Omental fat pad (tissue), 4 donors: ENCODE data around the gene SH2D1A. TPM values are rescaled to one million over a fixed set of nuclear protein-coding genes. Genes with fewer than 3 reads are reported as not detected.

Experiments
- ATAC-seq: fragments of 150-250 bp; one replicate; pipeline ENCODE4 v1.9.1; 2016; ENCODE audit warnings: mild to moderate bottlenecking, moderate library complexity; ENCODE audit not compliant: low FRiP score
- DNase-seq: peaks from one replicate; pipeline ENCODE4 v3.0.0-alpha.2; 2019; ENCODE audit warnings: low spot score
- total RNA-seq, 4 donors: library from RNA; depleted of rRNA; stranded (reverse); fragments of >200 nt; gene quantifications; one replicate each; pipeline ENCODE4 v1.1.0, GENCODE V29; 2016
- TF ChIP-seq, protein P1 (sequence below), 3 donors: fragments of 450-650 bp; IDR thresholded peaks; one replicate each; pipeline ENCODE4 v1.5.1; 2016 to 2017; ENCODE audit warnings: antibody characterized with exemption in 3 of 3, mild to moderate bottlenecking in 3 of 3, moderate library complexity in 2 of 3

The SH2D1A gene
- total RNA-seq, 4 donors from 2014 or later: 0.93 to 4.9 (median 2.8) TPM

DNA sequence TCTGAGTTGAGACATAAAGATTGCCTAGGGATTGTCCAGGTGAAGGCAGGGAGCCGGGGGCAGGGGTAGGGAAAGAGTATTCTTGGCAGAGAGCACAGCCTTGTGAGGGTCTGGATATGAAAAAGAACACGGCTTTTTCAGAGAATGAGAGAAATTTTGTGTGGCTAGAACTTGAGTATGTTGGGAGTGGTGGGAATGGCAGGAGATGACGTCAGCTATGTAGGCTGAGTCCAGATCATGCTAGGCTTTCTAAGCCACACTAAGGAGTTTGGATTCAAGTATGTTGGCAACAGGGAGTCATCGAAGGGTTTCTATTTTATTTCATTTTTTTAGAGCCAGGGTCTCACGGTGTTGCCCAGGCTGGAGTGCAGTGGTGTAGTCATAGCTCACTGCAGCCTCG is 40.0 kb downstream of the SH2D1A start:
- TF ChIP-seq, protein P1, sequence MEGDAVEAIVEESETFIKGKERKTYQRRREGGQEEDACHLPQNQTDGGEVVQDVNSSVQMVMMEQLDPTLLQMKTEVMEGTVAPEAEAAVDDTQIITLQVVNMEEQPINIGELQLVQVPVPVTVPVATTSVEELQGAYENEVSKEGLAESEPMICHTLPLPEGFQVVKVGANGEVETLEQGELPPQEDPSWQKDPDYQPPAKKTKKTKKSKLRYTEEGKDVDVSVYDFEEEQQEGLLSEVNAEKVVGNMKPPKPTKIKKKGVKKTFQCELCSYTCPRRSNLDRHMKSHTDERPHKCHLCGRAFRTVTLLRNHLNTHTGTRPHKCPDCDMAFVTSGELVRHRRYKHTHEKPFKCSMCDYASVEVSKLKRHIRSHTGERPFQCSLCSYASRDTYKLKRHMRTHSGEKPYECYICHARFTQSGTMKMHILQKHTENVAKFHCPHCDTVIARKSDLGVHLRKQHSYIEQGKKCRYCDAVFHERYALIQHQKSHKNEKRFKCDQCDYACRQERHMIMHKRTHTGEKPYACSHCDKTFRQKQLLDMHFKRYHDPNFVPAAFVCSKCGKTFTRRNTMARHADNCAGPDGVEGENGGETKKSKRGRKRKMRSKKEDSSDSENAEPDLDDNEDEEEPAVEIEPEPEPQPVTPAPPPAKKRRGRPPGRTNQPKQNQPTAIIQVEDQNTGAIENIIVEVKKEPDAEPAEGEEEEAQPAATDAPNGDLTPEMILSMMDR (IDR thresholded peaks at IDR 0.05): no peak
- DNase-seq (no peak), ATAC-seq (no peak)

- no peak for DNase-seq
- no peak for ATAC-seq
- TF ChIP-seq, protein P1 (IDR thresholded peaks at IDR 0.05): no peak
Observed at GRCh38 chrX:124388562-124388961, 42.2 kb downstream of the SH2D1A start.

DNA sequence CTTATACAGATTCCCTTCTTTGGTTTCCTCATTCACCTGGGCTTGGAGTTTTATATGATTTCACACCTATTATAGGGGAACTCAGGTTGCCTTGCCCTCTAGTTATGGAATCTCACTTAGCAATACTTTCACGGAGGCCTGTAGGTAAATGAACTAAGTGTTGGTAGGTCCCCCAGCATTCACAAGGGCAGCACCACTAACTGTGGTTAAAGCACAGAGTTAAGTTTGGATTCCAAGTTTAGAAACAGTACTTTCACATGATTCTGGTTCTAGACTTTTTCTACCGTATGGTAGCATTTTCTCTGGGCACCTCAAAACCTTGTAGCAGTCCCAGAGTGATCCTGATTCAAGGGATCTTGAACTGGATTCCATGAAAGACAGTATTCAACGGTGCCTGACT is 46.4 kb downstream of the SH2D1A start:
- TF ChIP-seq, protein P1 (IDR thresholded peaks at IDR 0.05): no peak
- DNase-seq (no peak), ATAC-seq (no peak)

- ATAC-seq: no peak
- DNase-seq: no peak
- TF ChIP-seq, protein P1 (IDR thresholded peaks at IDR 0.05): no peak
Observed at GRCh38 chrX:124393238-124393637, 46.9 kb downstream of the SH2D1A start.

DNA sequence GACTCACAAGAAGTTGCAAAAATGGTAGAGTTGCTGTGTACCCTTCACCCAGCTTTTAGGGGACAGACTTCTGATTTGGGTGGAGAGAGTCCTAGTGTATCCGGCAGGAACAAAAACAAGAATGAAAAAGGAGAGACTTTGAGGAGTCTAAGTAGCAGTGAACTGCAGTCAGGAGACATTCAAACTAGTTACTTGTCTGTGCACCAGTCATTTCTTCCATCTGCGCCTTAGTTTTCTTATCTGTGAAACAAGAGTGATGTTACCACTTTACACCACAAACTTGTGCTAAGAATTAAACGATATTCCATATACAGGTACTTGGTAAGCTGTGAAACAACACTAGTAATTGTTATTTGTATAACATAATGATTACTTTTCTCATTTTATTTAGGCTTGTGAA is 47.3 kb downstream of the SH2D1A start:
- no peak for DNase-seq
- ATAC-seq: no peak
- TF ChIP-seq, protein P1 (IDR thresholded peaks at IDR 0.05): no peak

DNA sequence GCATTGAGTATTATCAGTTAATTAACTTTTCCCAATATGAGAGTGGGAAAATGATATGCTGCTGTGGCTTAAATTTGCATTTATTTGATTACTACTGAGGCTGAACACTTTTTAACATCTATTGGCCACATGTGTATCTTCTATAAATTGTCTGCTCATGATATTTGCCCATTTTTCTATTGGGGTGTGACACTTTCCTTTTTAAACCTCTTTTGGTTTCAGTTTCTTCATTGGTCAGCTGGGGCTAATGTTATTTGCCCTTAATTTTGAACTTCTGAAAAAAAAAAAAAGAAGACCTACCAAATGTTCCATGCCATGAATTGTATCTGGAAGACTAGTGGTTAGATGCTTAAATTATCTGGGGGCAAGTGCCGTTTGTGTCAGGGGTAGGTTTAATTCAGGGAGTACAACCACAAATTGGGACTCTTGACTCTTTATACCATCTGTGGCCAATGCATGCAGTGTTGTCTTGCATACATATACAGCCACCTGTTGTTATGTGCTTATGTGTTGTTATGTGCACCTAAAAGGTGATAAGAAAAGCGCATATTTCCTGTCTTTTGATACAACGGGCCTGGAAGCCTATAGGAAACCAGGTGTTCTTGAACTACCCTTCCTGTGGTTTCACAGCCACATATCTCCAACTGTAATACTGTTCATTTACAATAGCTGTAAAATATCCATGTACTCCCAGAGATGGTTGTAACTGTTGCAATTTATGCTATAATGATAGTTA is 49.0 kb downstream of the SH2D1A start:
- TF ChIP-seq, protein P1 (IDR thresholded peaks at IDR 0.05): no peak
- DNase-seq: no peak
- no peak for ATAC-seq

- ATAC-seq (no peak), DNase-seq (no peak)
- TF ChIP-seq, protein P1 (IDR thresholded peaks at IDR 0.05): no peak
Observed at GRCh38 chrX:124401696-124402095, 55.3 kb downstream of the SH2D1A start.
